ENCODE results near the gene KCTD16.

GRCh38 chr5:144202072-144202471 lies 31.4 kb downstream of the KCTD16 start:
- TF ChIP-seq EZH2 (IDR thresholded peaks at IDR 0.05; ENCODE audit: low read length) (no peak), CTCF (optimal IDR thresholded peaks at IDR 0.05 in 1 of 3, IDR thresholded peaks at IDR 0.05 in 1 of 3, conservative IDR thresholded peaks at IDR 0.05 in 1 of 3; ENCODE audit: extremely low read depth in 1 of 3, insufficient read depth in 2 of 3, low read length in 3 of 3) (no peak)
